Stimulated activated CD8-positive, alpha-beta memory T cell treated with anti-CD3 and anti-CD28 coated beads, Interleukin-15, amount 100 ng/mL, for 48 hours (primary cell): Measurements from ENCODE around the gene KIAA1191.
"Not testable (repeated sequence)": the region's sequence is repeated elsewhere in the genome, so short reads cannot be mapped to it uniquely, and the experiment has no call there.

Experiments
- DNase-seq, 2 donors: peaks; one replicate each; pipeline ENCODE4 v3.0.0-alpha.2; 2020; ENCODE audit warnings: low read depth in 2 of 2

The KIAA1191 gene, protein sequence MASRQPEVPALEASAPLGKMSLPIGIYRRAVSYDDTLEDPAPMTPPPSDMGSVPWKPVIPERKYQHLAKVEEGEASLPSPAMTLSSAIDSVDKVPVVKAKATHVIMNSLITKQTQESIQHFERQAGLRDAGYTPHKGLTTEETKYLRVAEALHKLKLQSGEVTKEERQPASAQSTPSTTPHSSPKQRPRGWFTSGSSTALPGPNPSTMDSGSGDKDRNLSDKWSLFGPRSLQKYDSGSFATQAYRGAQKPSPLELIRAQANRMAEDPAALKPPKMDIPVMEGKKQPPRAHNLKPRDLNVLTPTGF

GRCh38 chr5:176361437-176362232 is at the start of gene KIAA1191:
Gene KIAA1191 (minus strand): TSS chr5:176361764. CDS start chr5:176359508, 2,256 bp downstream.
- peak; percentile 90 to 91 for DNase-seq

DNA sequence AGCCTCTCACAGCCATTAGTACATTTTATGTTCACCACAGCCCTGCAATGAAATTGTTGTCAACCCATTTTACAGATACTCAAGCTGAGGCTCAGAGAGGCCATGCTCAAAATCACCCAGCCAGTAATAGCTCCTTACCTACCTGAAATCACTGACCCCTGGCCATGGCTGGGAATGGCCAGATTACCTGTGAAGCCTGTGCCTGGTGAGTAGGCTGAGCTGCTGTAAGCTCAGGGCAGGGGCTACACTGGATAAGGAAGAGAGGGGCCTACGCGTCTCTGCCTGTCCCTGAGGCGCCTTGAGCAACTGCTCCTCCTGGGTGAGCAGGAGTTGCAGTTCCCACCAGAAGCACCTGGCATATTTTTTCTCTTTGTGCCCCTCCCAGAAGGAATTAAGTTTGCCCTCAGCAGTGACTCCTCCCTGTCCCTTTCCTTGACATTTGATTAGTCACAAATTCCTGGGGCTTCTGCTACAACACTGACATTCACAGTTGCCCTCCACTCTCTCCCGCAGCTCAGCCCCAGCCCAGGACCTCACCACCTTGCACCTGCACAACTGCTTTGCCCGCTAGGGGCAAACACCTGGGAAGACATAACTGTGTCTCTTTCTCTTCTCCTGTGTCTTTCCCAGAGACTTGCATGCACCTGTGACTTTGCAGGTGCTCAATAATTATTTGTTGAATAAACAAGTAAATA is 49.1 kb upstream of the KIAA1191 start:
- DNase-seq: no peak

DNA sequence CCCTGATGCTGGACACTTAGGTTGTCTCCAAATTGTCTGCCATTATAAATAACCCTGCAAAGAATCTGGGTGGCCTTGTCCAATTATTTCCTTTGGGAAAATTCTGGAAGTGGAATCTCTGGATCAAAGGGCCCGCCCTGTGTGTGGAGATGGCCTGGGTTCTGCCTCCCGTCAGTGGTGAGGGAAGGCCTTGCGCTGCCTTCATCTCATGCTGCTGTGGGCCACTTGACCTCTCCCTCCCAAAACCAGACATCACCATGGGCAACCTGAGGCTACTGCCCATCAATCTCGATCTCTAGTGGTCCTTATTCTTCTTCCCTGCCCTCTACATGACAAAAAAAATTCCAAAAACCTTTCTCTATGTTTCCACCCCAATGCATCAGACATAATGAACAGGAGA is 48.2 kb upstream of the KIAA1191 start:
- DNase-seq: no peak

GRCh38 chr5:176408590-176408989 is 47.0 kb upstream of the KIAA1191 start:
- DNase-seq: no peak

DNA sequence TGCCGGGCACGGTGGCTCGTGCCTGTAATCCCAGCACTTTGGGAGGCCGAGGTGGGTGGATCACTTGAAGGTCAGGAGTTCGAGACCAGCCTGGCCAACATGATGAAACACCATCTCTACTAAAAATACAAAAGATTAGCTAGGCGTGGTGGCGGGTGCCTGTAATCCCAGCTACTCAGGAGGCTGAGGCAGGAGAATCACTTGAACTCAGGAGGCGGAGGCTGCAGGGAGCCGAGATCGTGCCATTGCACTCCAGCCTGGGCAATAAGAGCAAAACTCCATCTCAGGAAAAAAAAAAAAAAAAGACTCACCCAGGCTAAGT is 46.6 kb upstream of the KIAA1191 start:
- not testable (repeated sequence) for DNase-seq

GRCh38 chr5:176407456-176408251 is 46.1 kb upstream of the KIAA1191 start:
- DNase-seq: no peak

GRCh38 chr5:176406436-176407052 is 45.0 kb upstream of the KIAA1191 start:
- DNase-seq: no peak

DNA sequence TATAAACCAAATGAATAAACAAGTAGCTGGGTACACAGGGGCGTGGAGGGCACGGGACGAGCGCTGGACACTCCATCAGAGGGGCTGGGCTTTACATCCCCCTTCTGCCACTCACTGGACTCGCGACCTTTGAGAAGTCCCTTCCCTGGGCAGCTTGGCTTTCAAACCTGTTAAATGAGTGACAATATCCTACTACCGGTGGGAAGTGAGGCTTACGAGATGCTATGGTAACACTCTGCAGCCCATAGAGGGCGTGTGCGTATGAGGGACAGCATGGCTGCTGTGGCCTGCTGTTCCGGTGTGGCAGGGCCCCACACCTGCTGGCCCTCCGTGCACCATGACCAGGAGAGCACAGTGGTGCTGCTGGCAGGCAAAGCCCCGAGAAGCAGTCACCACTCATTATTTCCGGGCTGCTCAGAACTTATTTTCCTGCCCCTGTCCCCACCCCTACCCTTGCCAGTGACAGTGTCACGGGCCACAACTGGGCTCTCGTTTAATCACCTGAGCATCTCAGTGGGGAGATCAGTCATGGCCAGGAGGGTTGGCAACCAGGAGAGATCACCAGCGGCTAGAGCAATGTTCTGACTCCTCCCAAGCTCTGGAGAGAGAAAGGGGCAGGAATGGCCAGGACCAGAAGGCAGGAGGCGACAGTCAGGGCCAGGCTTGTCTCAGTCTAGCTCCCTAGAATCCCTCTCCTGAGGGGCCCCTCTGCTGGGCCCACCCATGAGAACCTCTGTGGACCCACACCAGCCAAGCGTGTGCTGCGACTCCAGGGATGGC is 44.3 kb upstream of the KIAA1191 start:
- DNase-seq: no peak

DNA sequence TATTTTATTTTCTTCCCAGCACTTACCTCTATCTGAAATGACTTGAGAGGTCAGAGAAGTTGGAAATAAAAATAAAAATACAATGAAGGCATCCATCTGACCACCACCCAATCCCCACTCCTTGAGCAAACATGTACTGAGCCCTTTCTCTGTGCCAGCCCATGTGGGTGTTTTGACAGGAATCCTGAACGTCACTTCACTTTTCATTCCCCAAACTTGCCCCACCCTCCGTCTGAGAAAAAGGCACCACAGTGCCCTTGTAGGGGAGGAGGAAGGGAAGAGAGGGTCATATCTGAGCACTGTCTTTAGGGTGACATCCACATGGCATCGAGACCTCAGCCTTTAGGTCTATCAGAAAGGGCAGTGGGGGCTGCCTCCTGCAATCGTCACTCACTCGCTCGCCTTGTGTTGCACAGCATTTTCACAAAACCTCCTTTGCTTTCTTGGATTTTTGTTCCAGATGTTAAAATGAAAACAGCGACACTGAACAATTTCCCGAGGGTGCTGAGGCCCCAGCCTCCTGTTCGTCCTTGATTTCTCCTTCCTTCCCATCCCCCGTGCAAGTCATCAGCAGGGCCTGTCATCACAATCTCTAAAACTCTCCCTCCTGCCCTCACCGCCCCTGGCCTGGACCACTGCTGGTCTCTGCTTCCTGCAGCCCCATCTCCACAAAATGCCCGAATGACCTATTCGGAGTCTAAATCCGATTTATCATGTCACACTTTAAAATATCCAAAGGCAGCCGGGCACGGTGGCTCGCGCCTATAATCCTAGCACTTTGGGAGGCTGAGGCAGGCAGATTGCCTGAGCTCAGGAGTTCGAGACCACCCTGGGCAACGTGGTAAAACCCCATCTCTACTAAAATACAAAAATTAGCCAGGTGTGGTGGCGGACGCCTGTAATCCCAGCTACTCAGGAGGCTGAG is 40.0 kb upstream of the KIAA1191 start:
- DNase-seq: no peak

GRCh38 chr5:176400382-176401156 is 39.0 kb upstream of the KIAA1191 start:
- DNase-seq: no peak

GRCh38 chr5:176397736-176398420 is 36.3 kb upstream of the KIAA1191 start:
- DNase-seq: no peak

- DNase-seq: no peak
Measured at GRCh38 chr5:176396330-176396729, 34.8 kb upstream of the KIAA1191 start.

GRCh38 chr5:176394881-176395675 is 33.5 kb upstream of the KIAA1191 start:
- no peak for DNase-seq

- DNase-seq: no peak
Measured at GRCh38 chr5:176394096-176394495, 32.5 kb upstream of the KIAA1191 start.

GRCh38 chr5:176392526-176392925 is 31.0 kb upstream of the KIAA1191 start:
- DNase-seq: no peak

GRCh38 chr5:176391999-176392398 is 30.4 kb upstream of the KIAA1191 start:
- DNase-seq: no peak

GRCh38 chr5:176391479-176391878 is 29.9 kb upstream of the KIAA1191 start:
- no peak for DNase-seq
